A549 (cell line): ENCODE data around the gene PURB. TPM values are rescaled to one million over a fixed set of nuclear protein-coding genes. Genes with fewer than 3 reads are reported as not detected.

Experiments used
- ATAC-seq, 2 experiments: fragments of 200-7000 bp in 1 of 2; fragments of >200 bp in 1 of 2; cut with Nextera tagmentation in 1 of 2; cut with Tn5 transposase in 1 of 2; 3 replicates each; pipeline versions ENCODE4 v1.8.0 to v1.9.1; 2018 to 2020; ENCODE audit warnings: mild to moderate bottlenecking in 1 of 2, moderate library complexity in 1 of 2
- CTCF ChIA-PET: fragments of 300-600 bp; sonication (Branson Sonifier 250); formaldehyde crosslinking; extraction: SDS; loops from one replicate; lab custom pipeline; 2021; ENCODE audit warnings: antibody characterized with exemption, inconsistent platforms; lab: Yijun Ruan, JAX
- POLR2A ChIA-PET: fragments of 350-600 bp; formaldehyde crosslinking; extraction: SDS; loops from one replicate; lab custom pipeline; 2021; ENCODE audit warnings: antibody characterized with exemption, inconsistent platforms; lab: Yijun Ruan, JAX
- DNase-seq, 2 experiments: peaks; one replicate each; pipeline versions ENCODE4 v3.0.0 to v3.0.0-alpha.2; 2011 to 2016; ENCODE audit warnings: low read depth in 1 of 2, low spot score in 1 of 2
- FAIRE-seq: peaks from 2 replicates; lab custom pipeline; 2011; peaks lifted over from hg19 to GRCh38; lab: Jason Lieb, UNC
- H3K27ac ChIP-seq, 2 experiments: fragments of >200 bp; sonication (Bioruptor Twin); formaldehyde crosslinking; 3 replicates each; pipeline ENCODE4 v1.5.1; 2016 to 2017
- H3K4me1 ChIP-seq: fragments of >200 bp; sonication (Bioruptor Twin); formaldehyde crosslinking; 3 replicates; pipeline ENCODE4 v1.6.1; 2016
- H3K4me2 ChIP-seq: fragments of >200 bp; sonication (Bioruptor Twin); formaldehyde crosslinking; 3 replicates; pipeline ENCODE4 v1.6.1; 2016
- H3K4me3 ChIP-seq: fragments of >200 bp; sonication (Bioruptor Twin); formaldehyde crosslinking; 3 replicates; pipeline ENCODE4 v1.5.1; 2016
- H3K9me3 ChIP-seq: fragments of >200 bp; sonication (Bioruptor Twin); formaldehyde crosslinking; 3 replicates; pipeline ENCODE4 v1.6.1; 2016
- CBX8 ChIP-seq: fragments of 200-600 bp; sonication (generic); IDR thresholded peaks from 2 replicates; pipeline ENCODE4 v1.6.1; 2016
- FOSB ChIP-seq: fragments of 250-450 bp; sonication (Bioruptor Pico); IDR thresholded peaks from 2 replicates; pipeline ENCODE4 v1.5.0; 2020; ENCODE audit warnings: mild to moderate bottlenecking, moderate library complexity
- HEYL ChIP-seq: fragments of 250-450 bp; sonication (Bioruptor Pico); IDR thresholded peaks from 2 replicates; pipeline ENCODE4 v1.8.0; 2021; ENCODE audit warnings: mild to moderate bottlenecking, moderate library complexity
- RAD21 ChIP-seq, 2 experiments: fragments of >200 bp in 1 of 2; sonication (Bioruptor Twin) in 1 of 2; formaldehyde crosslinking in 1 of 2; IDR thresholded peaks in 1 of 2; conservative IDR thresholded peaks in 1 of 2; 2 replicates in 1 of 2; 3 replicates in 1 of 2; pipeline ENCODE4 v1.6.1; 2012 to 2018; ENCODE audit warnings: inconsistent platforms in 1 of 2
- WGBS: methylation state at CpG from one replicate; pipeline ENCODE4 v1.1.6; 2017; ENCODE audit errors: missing lambda C conversion rate; 5-methylcytosine and 5-hydroxymethylcytosine counted together
- polyA plus RNA-seq, 4 experiments: library from polyadenylated mRNA; depleted of rRNA in 3 of 4; stranded (reverse); fragments of >200 nt; fragmentation: RNase III in 1 of 4; extraction: RNeasy Plus Mini Kit Qiagen cat#74134 plus additional on column Dnase treatment in 1 of 4; gene quantifications; 2 replicates in 3 of 4; 3 replicates in 1 of 4; pipeline ENCODE4 v1.2.3, GENCODE V29; 2011 to 2017
- TF ChIP-seq, protein P1 (sequence below): fragments of 200-600 bp; sonication (generic); IDR thresholded peaks from 2 replicates; pipeline ENCODE4 v1.6.1; 2016; ENCODE audit warnings: antibody characterized with exemption, mild to moderate bottlenecking, moderate library complexity

PURB gene
- polyA plus RNA-seq, 2 of the 4 experiments (the other 2 are of a cell fraction): 5.7 to 10.4 TPM

DNA sequence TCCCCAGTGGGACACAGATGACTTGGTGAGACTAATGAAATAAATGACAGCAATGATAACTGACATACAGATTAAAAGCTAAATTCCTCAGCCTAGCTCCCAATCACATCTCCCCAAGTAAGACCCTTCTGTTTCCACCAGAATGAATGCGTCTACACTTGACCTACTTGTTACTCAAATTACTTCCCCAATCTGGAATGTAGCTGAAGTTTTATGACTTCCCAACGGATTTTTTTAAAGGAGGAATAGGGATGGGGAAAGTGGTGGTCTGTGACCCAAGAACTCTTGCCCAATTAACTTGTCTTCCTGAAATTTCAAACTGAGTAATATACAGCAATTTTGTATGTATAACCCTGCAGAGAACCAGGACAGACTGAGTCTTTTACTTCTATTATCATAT lies 46.6 kb downstream of the PURB start (continued):
- TF ChIP-seq HEYL (CRISPR knock-in tag): no peak
- TF ChIP-seq, protein P1, sequence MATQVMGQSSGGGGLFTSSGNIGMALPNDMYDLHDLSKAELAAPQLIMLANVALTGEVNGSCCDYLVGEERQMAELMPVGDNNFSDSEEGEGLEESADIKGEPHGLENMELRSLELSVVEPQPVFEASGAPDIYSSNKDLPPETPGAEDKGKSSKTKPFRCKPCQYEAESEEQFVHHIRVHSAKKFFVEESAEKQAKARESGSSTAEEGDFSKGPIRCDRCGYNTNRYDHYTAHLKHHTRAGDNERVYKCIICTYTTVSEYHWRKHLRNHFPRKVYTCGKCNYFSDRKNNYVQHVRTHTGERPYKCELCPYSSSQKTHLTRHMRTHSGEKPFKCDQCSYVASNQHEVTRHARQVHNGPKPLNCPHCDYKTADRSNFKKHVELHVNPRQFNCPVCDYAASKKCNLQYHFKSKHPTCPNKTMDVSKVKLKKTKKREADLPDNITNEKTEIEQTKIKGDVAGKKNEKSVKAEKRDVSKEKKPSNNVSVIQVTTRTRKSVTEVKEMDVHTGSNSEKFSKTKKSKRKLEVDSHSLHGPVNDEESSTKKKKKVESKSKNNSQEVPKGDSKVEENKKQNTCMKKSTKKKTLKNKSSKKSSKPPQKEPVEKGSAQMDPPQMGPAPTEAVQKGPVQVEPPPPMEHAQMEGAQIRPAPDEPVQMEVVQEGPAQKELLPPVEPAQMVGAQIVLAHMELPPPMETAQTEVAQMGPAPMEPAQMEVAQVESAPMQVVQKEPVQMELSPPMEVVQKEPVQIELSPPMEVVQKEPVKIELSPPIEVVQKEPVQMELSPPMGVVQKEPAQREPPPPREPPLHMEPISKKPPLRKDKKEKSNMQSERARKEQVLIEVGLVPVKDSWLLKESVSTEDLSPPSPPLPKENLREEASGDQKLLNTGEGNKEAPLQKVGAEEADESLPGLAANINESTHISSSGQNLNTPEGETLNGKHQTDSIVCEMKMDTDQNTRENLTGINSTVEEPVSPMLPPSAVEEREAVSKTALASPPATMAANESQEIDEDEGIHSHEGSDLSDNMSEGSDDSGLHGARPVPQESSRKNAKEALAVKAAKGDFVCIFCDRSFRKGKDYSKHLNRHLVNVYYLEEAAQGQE: no peak
- TF ChIP-seq, all 56 proteins: peak for 0

- DNase-seq: no peak
- H3K4me2 ChIP-seq: no peak overlapping the region
- no peak for FAIRE-seq
- no peak overlapping the region for H3K4me3 ChIP-seq
- no peaks in the 10 kb centered on the region for H3K4me1 ChIP-seq
- H3K27ac ChIP-seq: no peak overlapping the region
- POLR2A ChIA-PET: interaction anchor here (1.8 kb wide), 1 partner anchor 20 kb away, joined by 7 read pairs; the partner anchor contains the start of gene H2AZ2
- ATAC-seq: no peak
- no peaks in the 10 kb centered on the region for H3K9me3 ChIP-seq
- TF ChIP-seq CBX8 (no peak), RAD21 (conservative IDR thresholded peaks at IDR 0.05 in 1 of 2, IDR thresholded peaks at IDR 0.05 in 1 of 2) (no peak), FOSB (no peak)
- TF ChIP-seq, all 56 proteins: peak for 0
- CTCF ChIA-PET: interaction anchor here (0.5 to 1.5 kb wide), 3 partner anchors 20 to 840 kb away, joined by 3 to 4 read pairs (median 3); no protein-coding TSS in a partner anchor
- 89% methylated on average over 3 of the region's 3 CpGs for WGBS
Observed at GRCh38 chr7:44827567-44827966, 57.8 kb downstream of the PURB start.

Other genes with a start within 250 kb of the PURB start
- gene ZMIZ2, start 136.7 kb downstream of the PURB start, polyA plus RNA-seq (2011; rRNA removed): 4.3 and 6.9 TPM in 2 replicates
- 21.7 to 24.5 TPM (median 23.9 TPM) in 3 replicates for gene ZMIZ2, start 136.7 kb downstream of the PURB start, polyA plus RNA-seq (2017; fragmentation: RNase III; extraction: RNeasy Plus Mini Kit Qiagen cat#74134 plus additional on column Dnase treatment)
- gene PPIA, start 88.8 kb downstream of the PURB start, polyA plus RNA-seq (2011; rRNA removed): 5,366 and 6,016 TPM in 2 replicates
- 6,452 to 7,028 TPM (median 6,488 TPM) in 3 replicates for gene PPIA, start 88.8 kb downstream of the PURB start, polyA plus RNA-seq (2017; fragmentation: RNase III; extraction: RNeasy Plus Mini Kit Qiagen cat#74134 plus additional on column Dnase treatment)
- 239 and 262 TPM in 2 replicates for gene H2AZ2, start 37.4 kb downstream of the PURB start, polyA plus RNA-seq (2011; rRNA removed)
- gene H2AZ2, start 37.4 kb downstream of the PURB start, polyA plus RNA-seq (2017; fragmentation: RNase III; extraction: RNeasy Plus Mini Kit Qiagen cat#74134 plus additional on column Dnase treatment): 236 to 244 TPM (median 241 TPM) in 3 replicates
- 0.03 TPM in 1 of 2 replicates, not detected in the other for gene MYO1G, start 93.5 kb upstream of the PURB start, polyA plus RNA-seq (2011; rRNA removed)
- 0.04 to 0.12 TPM (median 0.06 TPM) in 3 replicates for gene MYO1G, start 93.5 kb upstream of the PURB start, polyA plus RNA-seq (2017; fragmentation: RNase III; extraction: RNeasy Plus Mini Kit Qiagen cat#74134 plus additional on column Dnase treatment)
- gene CCM2, start 114.7 kb upstream of the PURB start, polyA plus RNA-seq (2011; rRNA removed): 18.9 and 24.8 TPM in 2 replicates
- gene CCM2, start 114.7 kb upstream of the PURB start, polyA plus RNA-seq (2017; fragmentation: RNase III; extraction: RNeasy Plus Mini Kit Qiagen cat#74134 plus additional on column Dnase treatment): 33.3 to 38.0 TPM (median 34.6 TPM) in 3 replicates
- 0.03 and 0.05 TPM in 2 replicates for gene NACAD, start 203.4 kb upstream of the PURB start, polyA plus RNA-seq (2011; rRNA removed)
- 0.30 to 0.43 TPM (median 0.40 TPM) in 3 replicates for gene NACAD, start 203.4 kb upstream of the PURB start, polyA plus RNA-seq (2017; fragmentation: RNase III; extraction: RNeasy Plus Mini Kit Qiagen cat#74134 plus additional on column Dnase treatment)
- gene TBRG4, start 226.2 kb upstream of the PURB start, polyA plus RNA-seq (2011; rRNA removed): 100 and 135 TPM in 2 replicates
- 82.2 to 88.8 TPM (median 86.9 TPM) in 3 replicates for gene TBRG4, start 226.2 kb upstream of the PURB start, polyA plus RNA-seq (2017; fragmentation: RNase III; extraction: RNeasy Plus Mini Kit Qiagen cat#74134 plus additional on column Dnase treatment)